Panc1 (cell line): ENCODE measurements around the gene ZNF600. TPM values are rescaled to one million over a fixed set of nuclear protein-coding genes. Genes with fewer than 3 reads are reported as not detected.

Source experiments
- ATAC-seq: fragments of 200-7000 bp; cut with Tn5 transposase; 2 replicates; pipeline ENCODE4 v1.9.1; 2020; ENCODE audit warnings: mild to moderate bottlenecking, moderate library complexity
- BruUV-seq: library from RNA; stranded (reverse); fragments of 400-500 nt; replicated peaks from 2 replicates; lab custom pipeline; 2021; lab: Mats Ljungman, UMichigan
- CTCF ChIA-PET: fragments of 300-600 bp; sonication (Branson Sonifier 250); formaldehyde crosslinking; loops from one replicate; lab custom pipeline; 2022; ENCODE audit warnings: antibody characterized with exemption; lab: Charles Lee
- POLR2A ChIA-PET: fragments of 300-600 bp; sonication (Branson Sonifier 250); formaldehyde crosslinking; loops from one replicate; lab custom pipeline; 2022; ENCODE audit warnings: antibody characterized with exemption; lab: Charles Lee
- DNase-seq: peaks from one replicate; pipeline ENCODE4 v3.0.0-alpha.2; 2010; ENCODE audit warnings: low read depth, low spot score
- H3K27ac ChIP-seq: 2 replicates; pipeline ENCODE4 v1.5.1; 2011; ENCODE audit warnings: mild to moderate bottlenecking, low read length, inconsistent platforms
- H3K27me3 ChIP-seq: fragments of 200-500 bp; sonication (Bioruptor generic); 2 replicates; pipeline ENCODE4 v1.6.0; 2014; ENCODE audit warnings: low read length, inconsistent platforms; ENCODE audit not compliant: control insufficient read depth, insufficient read depth
- H3K36me3 ChIP-seq: fragments of 200-500 bp; sonication (Bioruptor generic); 2 replicates; pipeline ENCODE4 v1.5.1; 2014; ENCODE audit warnings: inconsistent platforms, mild to moderate bottlenecking, low read length, moderate library complexity; ENCODE audit not compliant: control insufficient read depth, insufficient read depth
- H3K4me1 ChIP-seq: 2 replicates; pipeline ENCODE4 v1.5.1; 2011; ENCODE audit warnings: inconsistent platforms, mild to moderate bottlenecking, low read length, moderate library complexity; ENCODE audit not compliant: control insufficient read depth, insufficient read depth
- H3K4me3 ChIP-seq, 2 experiments: 2 replicates each; pipeline ENCODE4 v1.5.1; 2011 to 2012; ENCODE audit warnings: low read depth in 2 of 2, low read length in 2 of 2, mild to moderate bottlenecking in 2 of 2, inconsistent platforms in 1 of 2, moderate library complexity in 1 of 2
- H3K9me3 ChIP-seq: fragments of 200-500 bp; sonication (Bioruptor generic); 2 replicates; pipeline ENCODE4 v1.5.1; 2014; ENCODE audit warnings: low read depth, mild to moderate bottlenecking, inconsistent platforms, low read length, moderate library complexity; ENCODE audit not compliant: control insufficient read depth, insufficient read depth
- POLR2AphosphoS5 ChIP-seq: IDR thresholded peaks from 2 replicates; pipeline ENCODE4 v1.6.1; 2012; ENCODE audit warnings: mild to moderate bottlenecking, low read depth, low read length, moderate library complexity
- REST ChIP-seq, 2 experiments: IDR thresholded peaks; 2 replicates each; pipeline ENCODE4 v1.6.1; 2011 to 2012; ENCODE audit warnings: low read depth in 2 of 2, control low read depth in 1 of 2, low read length in 1 of 2, mild to moderate bottlenecking in 1 of 2, moderate library complexity in 1 of 2; ENCODE audit not compliant: insufficient read depth in 1 of 2
- SIN3A ChIP-seq: IDR thresholded peaks from 2 replicates; pipeline ENCODE4 v1.6.1; 2012; ENCODE audit warnings: low read depth, mild to moderate bottlenecking, low read length, moderate library complexity, borderline replicate concordance; ENCODE audit not compliant: insufficient read depth
- TCF7L2 ChIP-seq: IDR thresholded peaks from 2 replicates; pipeline ENCODE4 v1.6.1; 2011; ENCODE audit warnings: mild to moderate bottlenecking, low read depth, low read length, inconsistent platforms
- in situ Hi-C: cut with HindIII; loops from 2 replicates; pipeline ENCODE4 v1.10.0; 2016; ENCODE audit warnings: low sequenced_read_pairs, low pct_unique_long_range_greater_than_20kb
- intact Hi-C: fragments of 100-400 bp; cut with micrococcal nuclease; formaldehyde crosslinking; loops from one replicate; pipeline ENCODE4 v1.10.0; 2022; ENCODE audit not compliant: unreplicated experiment
- total RNA-seq: library from RNA; stranded (reverse); gene quantifications from one replicate; pipeline ENCODE4 v1.2.1, GENCODE V29; 2021; ENCODE audit not compliant: unreplicated experiment
- TF ChIP-seq, protein P1 (sequence below): fragments of 450-650 bp; IDR thresholded peaks from 2 replicates; pipeline ENCODE4 v1.5.1; 2017; ENCODE audit warnings: mild to moderate bottlenecking

ZNF600 gene
- total RNA-seq, 1 experiment from 2014 or later, result 13.6 TPM

DNA sequence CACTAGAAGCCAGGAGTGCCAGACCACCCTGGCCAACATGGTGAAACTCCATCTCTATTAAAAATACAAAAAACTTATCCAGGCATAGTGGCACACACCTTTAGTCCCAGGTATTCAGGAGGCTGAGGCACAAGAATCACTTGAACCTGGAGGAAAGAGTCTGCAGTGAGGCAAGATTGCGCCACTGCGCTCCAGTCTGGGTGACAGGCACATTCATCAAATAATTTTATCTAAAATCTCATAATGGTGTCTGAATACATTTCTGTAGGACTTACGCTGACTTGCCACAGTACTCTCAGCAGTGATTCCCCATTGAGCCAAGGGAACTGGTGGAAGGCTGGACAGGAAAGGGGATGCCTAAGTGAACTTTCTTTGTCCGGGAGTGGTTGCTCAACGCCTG, 39.2 kb upstream of the ZNF600 start:
- TF ChIP-seq TCF7L2, result no peak
- TF ChIP-seq, protein P1, sequence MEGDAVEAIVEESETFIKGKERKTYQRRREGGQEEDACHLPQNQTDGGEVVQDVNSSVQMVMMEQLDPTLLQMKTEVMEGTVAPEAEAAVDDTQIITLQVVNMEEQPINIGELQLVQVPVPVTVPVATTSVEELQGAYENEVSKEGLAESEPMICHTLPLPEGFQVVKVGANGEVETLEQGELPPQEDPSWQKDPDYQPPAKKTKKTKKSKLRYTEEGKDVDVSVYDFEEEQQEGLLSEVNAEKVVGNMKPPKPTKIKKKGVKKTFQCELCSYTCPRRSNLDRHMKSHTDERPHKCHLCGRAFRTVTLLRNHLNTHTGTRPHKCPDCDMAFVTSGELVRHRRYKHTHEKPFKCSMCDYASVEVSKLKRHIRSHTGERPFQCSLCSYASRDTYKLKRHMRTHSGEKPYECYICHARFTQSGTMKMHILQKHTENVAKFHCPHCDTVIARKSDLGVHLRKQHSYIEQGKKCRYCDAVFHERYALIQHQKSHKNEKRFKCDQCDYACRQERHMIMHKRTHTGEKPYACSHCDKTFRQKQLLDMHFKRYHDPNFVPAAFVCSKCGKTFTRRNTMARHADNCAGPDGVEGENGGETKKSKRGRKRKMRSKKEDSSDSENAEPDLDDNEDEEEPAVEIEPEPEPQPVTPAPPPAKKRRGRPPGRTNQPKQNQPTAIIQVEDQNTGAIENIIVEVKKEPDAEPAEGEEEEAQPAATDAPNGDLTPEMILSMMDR, result no peak
- no peak for TF ChIP-seq POLR2AphosphoS5
- TF ChIP-seq REST (IDR thresholded peaks at IDR 0.05; ENCODE audit: insufficient read depth in 1 of 2, low read depth in 2 of 2, low read length in 1 of 2), result no peak
- no peak for TF ChIP-seq SIN3A
- BruUV-seq, result no TSS peak
- H3K36me3 ChIP-seq, result no peaks in the 10 kb centered on the region
- ATAC-seq, result no peak
- DNase-seq, result no peak
- in situ Hi-C loops, result no loop called here
- POLR2A ChIA-PET, result no interaction called here
- no peak overlapping the region for H3K4me3 ChIP-seq
- CTCF ChIA-PET, result no interaction called here
- no peaks in the 10 kb centered on the region for H3K9me3 ChIP-seq
- no peaks in the 10 kb centered on the region for H3K27me3 ChIP-seq
- intact Hi-C loops, result no loop called here
- H3K4me1 ChIP-seq, result no peaks in the 10 kb centered on the region
- H3K27ac ChIP-seq, result no peak overlapping the region

DNA sequence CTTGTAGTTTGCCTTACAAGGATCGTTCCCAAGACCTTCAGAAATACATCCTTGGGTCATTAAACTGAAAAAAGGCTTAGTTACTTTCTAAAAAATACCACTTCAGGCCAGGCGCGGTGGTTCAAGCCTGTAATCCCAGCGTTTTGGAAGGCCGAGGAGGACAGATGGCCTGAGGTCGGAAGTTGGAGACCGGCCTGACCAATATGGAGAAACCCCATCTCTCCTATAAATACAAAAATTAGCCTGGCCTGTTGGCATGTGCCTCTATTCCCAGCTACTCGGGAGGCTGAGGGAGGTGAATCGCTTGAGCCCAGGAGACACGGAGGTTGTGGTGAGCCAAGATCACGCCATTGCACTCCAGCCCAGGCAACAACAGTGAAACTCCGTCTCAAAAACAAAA, 37.1 kb upstream of the ZNF600 start:
- no peak for ATAC-seq
- Histone ChIP-seq H3K36me3 (no peaks in the 10 kb centered on the region), H3K4me1 (no peaks in the 10 kb centered on the region), H3K27ac (no peak overlapping the region), H3K9me3 (no peaks in the 10 kb centered on the region), H3K4me3 (no peak overlapping the region), H3K27me3 (no peaks in the 10 kb centered on the region)
- TF ChIP-seq REST (IDR thresholded peaks at IDR 0.05; ENCODE audit: insufficient read depth in 1 of 2, low read depth in 2 of 2, low read length in 1 of 2) (no peak), SIN3A (no peak), POLR2AphosphoS5 (no peak), TCF7L2 (no peak)
- TF ChIP-seq, protein P1, result no peak
- DNase-seq, result no peak
- in situ Hi-C loops (no loop called here), intact Hi-C loops (no loop called here)
- BruUV-seq, result no TSS peak
- CTCF ChIA-PET, result no interaction called here
- POLR2A ChIA-PET, result no interaction called here
